Liver (tissue), 9 donors: ENCODE data around the gene CATSPERE. TPM values are rescaled to one million over a fixed set of nuclear protein-coding genes. Genes with fewer than 3 reads are reported as not detected.

Source experiments
- DNase-seq: peaks from one replicate; pipeline ENCODE4 v3.0.0-alpha.2; 2017; ENCODE audit warnings: low spot score
- H3K27ac ChIP-seq, 2 donors: one replicate each; pipeline ENCODE4 v1.7.0; 2013; ENCODE audit warnings: inconsistent platforms in 2 of 2, low read length in 2 of 2, control low read depth in 1 of 2, low read depth in 1 of 2, mild to moderate bottlenecking in 1 of 2
- H3K27me3 ChIP-seq, 4 donors: one replicate each; pipeline versions ENCODE4 v1.6.1 to v1.7.0; 2013; ENCODE audit warnings: low read length in 3 of 4, inconsistent platforms in 1 of 4, mild to moderate bottlenecking in 1 of 4, moderate library complexity in 1 of 4; ENCODE audit not compliant: control insufficient read depth in 4 of 4, insufficient read depth in 4 of 4
- H3K36me3 ChIP-seq, 4 donors: one replicate each; pipeline versions ENCODE4 v1.6.1 to v1.7.0; 2013; ENCODE audit warnings: low read length in 3 of 4, mild to moderate bottlenecking in 3 of 4, low read depth in 1 of 4, moderate library complexity in 1 of 4; ENCODE audit not compliant: control insufficient read depth in 4 of 4, insufficient read depth in 3 of 4
- H3K4me1 ChIP-seq, 4 donors: one replicate each; pipeline versions ENCODE4 v1.6.1 to v1.7.0; 2013; ENCODE audit warnings: low read length in 3 of 4, mild to moderate bottlenecking in 3 of 4, moderate library complexity in 1 of 4; ENCODE audit not compliant: control insufficient read depth in 4 of 4, insufficient read depth in 4 of 4
- H3K4me3 ChIP-seq, 3 donors: one replicate each; pipeline versions ENCODE4 v1.6.1 to v1.7.0; 2013; ENCODE audit warnings: low read length in 3 of 3, control low read depth in 1 of 3, low read depth in 1 of 3, mild to moderate bottlenecking in 1 of 3
- H3K9ac ChIP-seq, 2 donors: one replicate each; pipeline ENCODE4 v1.7.0; 2013; ENCODE audit warnings: low read length in 2 of 2, mild to moderate bottlenecking in 2 of 2, moderate library complexity in 2 of 2, control low read depth in 1 of 2, low read depth in 1 of 2
- H3K9me3 ChIP-seq, 4 donors: one replicate each; pipeline versions ENCODE4 v1.6.1 to v1.7.0; 2013; ENCODE audit warnings: low read length in 3 of 4; ENCODE audit not compliant: control insufficient read depth in 4 of 4
- EGR1 ChIP-seq, 2 donors: IDR thresholded peaks; 2 replicates each; pipeline ENCODE4 v1.6.1; 2016 to 2018; ENCODE audit warnings: antibody characterized with exemption in 2 of 2, low read depth in 2 of 2
- FOXA1 ChIP-seq: IDR thresholded peaks from 2 replicates; pipeline ENCODE4 v1.6.1; 2016; ENCODE audit warnings: antibody characterized with exemption
- FOXA2 ChIP-seq: IDR thresholded peaks from 2 replicates; pipeline ENCODE4 v1.6.1; 2016; ENCODE audit warnings: antibody characterized with exemption
- GABPA ChIP-seq, 2 donors: IDR thresholded peaks in 1 of 2; conservative IDR thresholded peaks in 1 of 2; 2 replicates each; pipeline ENCODE4 v1.6.1; 2016; ENCODE audit warnings: antibody characterized with exemption in 2 of 2, mild to moderate bottlenecking in 1 of 2, moderate library complexity in 1 of 2
- HNF4A ChIP-seq, 2 donors: conservative IDR thresholded peaks; 2 replicates each; pipeline ENCODE4 v1.6.1; 2016; ENCODE audit warnings: antibody characterized with exemption in 2 of 2, mild to moderate bottlenecking in 2 of 2
- HNF4G ChIP-seq: IDR thresholded peaks from 2 replicates; pipeline ENCODE4 v1.6.1; 2016; ENCODE audit warnings: antibody characterized with exemption
- JUND ChIP-seq, 2 donors: IDR thresholded peaks; 2 replicates each; pipeline ENCODE4 v1.6.1; 2016; ENCODE audit warnings: antibody characterized with exemption in 2 of 2
- RAD21 ChIP-seq, 2 donors: IDR thresholded peaks; 2 replicates each; pipeline ENCODE4 v1.6.1; 2016; ENCODE audit warnings: antibody characterized with exemption in 2 of 2, mild to moderate bottlenecking in 2 of 2
- SP1 ChIP-seq: IDR thresholded peaks from 2 replicates; pipeline ENCODE4 v1.6.1; 2018; ENCODE audit warnings: antibody characterized with exemption, mild to moderate bottlenecking
- TAF1 ChIP-seq: conservative IDR thresholded peaks from 2 replicates; pipeline ENCODE4 v1.6.1; 2016; ENCODE audit warnings: antibody characterized with exemption, mild to moderate bottlenecking
- YY1 ChIP-seq: IDR thresholded peaks from 2 replicates; pipeline ENCODE4 v1.6.1; 2016; ENCODE audit warnings: antibody characterized with exemption, mild to moderate bottlenecking
- WGBS: extraction: QIAGEN DNeasy Blood & Tissue Kit; methylation state at CpG from one replicate; pipeline ENCODE4 v1.1.7; 2013; 5-methylcytosine and 5-hydroxymethylcytosine counted together
- polyA plus RNA-seq, 2 donors: library from polyadenylated mRNA; stranded (reverse) in 1 of 2; unstranded in 1 of 2; fragments of 200-250 nt in 1 of 2; fragments of >200 nt in 1 of 2; fragmentation: Nextera tagmentation in 1 of 2; extraction: Ambion mirVana in 1 of 2; gene quantifications; one replicate each; pipeline versions ENCODE4 v1.2.1 to v1.2.3, GENCODE V29; 2013 to 2015
- total RNA-seq, 2 donors: library from RNA; depleted of rRNA; stranded (reverse); fragments of >200 nt; gene quantifications; one replicate each; pipeline ENCODE4 v1.2.3, GENCODE V29; 2014
- TF ChIP-seq, protein P1 (sequence below): IDR thresholded peaks from 2 replicates; pipeline ENCODE4 v1.6.1; 2016; ENCODE audit warnings: antibody characterized with exemption
- TF ChIP-seq, protein P2 (sequence below): IDR thresholded peaks from 2 replicates; pipeline ENCODE4 v1.6.1; 2016; ENCODE audit warnings: antibody characterized with exemption
- TF ChIP-seq, protein P3 (sequence below): IDR thresholded peaks from 2 replicates; pipeline ENCODE4 v1.6.1; 2016; ENCODE audit warnings: antibody characterized with exemption
- TF ChIP-seq, protein P4 (sequence below): fragments of 150-350 bp; IDR thresholded peaks from 2 replicates; pipeline ENCODE4 v1.5.1; 2017; ENCODE audit warnings: improper control_type of control experiment, low read depth, low read length; ENCODE audit not compliant: missing input control
- TF ChIP-seq, protein P5 (sequence below): IDR thresholded peaks from 2 replicates; pipeline ENCODE4 v1.6.1; 2016; ENCODE audit warnings: antibody characterized with exemption, mild to moderate bottlenecking
- donor health status: healthy.
- donor health status: healthy.
- donor health status: healthy.
- donor health status: healthy.
- donor health status: healthy.

The CATSPERE gene
- total and polyA plus RNA-seq, 4 donors = 0.15 to 0.79 (median 0.53) TPM

DNA sequence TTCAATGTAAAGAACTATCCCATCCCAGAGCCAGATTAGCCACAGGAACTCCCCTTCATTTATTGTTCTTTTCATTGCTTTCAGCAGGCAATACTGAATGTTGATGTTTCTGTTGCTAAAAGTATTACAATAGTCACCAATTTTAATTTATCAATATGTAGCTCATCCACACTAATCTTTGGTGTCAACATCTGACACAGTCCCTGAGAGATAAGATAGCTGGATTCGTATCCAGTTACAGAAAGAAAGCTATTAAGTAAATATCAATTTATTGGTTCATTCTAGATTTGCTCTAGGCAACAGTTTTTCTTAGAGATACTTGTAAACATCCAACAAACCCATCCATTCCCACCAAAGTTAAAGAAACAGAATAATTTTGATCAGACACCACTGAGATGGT lies 14.0 kb upstream of the CATSPERE start (continued):
- TF ChIP-seq JUND (IDR thresholded peaks at IDR 0.05) (no peak), YY1 (no peak), EGR1 (IDR thresholded peaks at IDR 0.05; ENCODE audit: low read depth in 2 of 2) (no peak), SP1 (no peak), RAD21 (IDR thresholded peaks at IDR 0.05) (no peak), FOXA1 (no peak)
- TF ChIP-seq, protein P1, sequence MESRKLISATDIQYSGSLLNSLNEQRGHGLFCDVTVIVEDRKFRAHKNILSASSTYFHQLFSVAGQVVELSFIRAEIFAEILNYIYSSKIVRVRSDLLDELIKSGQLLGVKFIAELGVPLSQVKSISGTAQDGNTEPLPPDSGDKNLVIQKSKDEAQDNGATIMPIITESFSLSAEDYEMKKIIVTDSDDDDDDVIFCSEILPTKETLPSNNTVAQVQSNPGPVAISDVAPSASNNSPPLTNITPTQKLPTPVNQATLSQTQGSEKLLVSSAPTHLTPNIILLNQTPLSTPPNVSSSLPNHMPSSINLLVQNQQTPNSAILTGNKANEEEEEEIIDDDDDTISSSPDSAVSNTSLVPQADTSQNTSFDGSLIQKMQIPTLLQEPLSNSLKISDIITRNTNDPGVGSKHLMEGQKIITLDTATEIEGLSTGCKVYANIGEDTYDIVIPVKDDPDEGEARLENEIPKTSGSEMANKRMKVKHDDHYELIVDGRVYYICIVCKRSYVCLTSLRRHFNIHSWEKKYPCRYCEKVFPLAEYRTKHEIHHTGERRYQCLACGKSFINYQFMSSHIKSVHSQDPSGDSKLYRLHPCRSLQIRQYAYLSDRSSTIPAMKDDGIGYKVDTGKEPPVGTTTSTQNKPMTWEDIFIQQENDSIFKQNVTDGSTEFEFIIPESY = no peak
- TF ChIP-seq, protein P2, sequence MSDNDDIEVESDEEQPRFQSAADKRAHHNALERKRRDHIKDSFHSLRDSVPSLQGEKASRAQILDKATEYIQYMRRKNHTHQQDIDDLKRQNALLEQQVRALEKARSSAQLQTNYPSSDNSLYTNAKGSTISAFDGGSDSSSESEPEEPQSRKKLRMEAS = no peak

DNA sequence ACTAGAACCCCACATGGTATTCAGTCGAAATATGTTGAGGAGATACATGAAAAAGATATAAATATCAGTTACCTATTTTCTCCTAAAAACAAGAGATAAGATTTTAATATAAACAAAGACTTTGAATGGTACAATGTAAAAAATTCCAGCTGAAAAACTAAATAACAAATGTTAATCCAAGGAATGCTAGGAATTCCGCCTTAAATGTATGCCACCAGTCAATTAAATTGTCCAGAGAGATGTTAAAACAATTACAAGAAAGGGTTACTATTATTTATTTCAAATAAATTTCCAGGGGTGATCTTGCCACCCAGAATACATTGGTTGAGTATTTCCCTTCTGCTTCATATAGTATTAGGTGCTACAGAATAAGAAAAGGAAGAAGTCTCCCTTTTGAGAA lies 13.5 kb upstream of the CATSPERE start:
- Histone ChIP-seq H3K27me3 (no peaks in the 10 kb centered on the region), H3K27ac (no peak overlapping the region), H3K9ac (no peak overlapping the region), H3K4me3 (no peak overlapping the region), H3K9me3 (no peaks in the 10 kb centered on the region), H3K4me1 (peaks cover 4 to 15% (median 10%) of the 10 kb centered on the region in 4 donors), H3K36me3 (peaks cover 0 to 2% (median 0%) of the 10 kb centered on the region in 4 donors)
- DNase-seq = no peak
- TF ChIP-seq, protein P3, sequence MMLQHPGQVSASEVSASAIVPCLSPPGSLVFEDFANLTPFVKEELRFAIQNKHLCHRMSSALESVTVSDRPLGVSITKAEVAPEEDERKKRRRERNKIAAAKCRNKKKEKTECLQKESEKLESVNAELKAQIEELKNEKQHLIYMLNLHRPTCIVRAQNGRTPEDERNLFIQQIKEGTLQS = no peak
- TF ChIP-seq YY1 (no peak), RAD21 (IDR thresholded peaks at IDR 0.05) (no peak), TAF1 (no peak), GABPA (IDR thresholded peaks at IDR 0.05 in 1 of 2, conservative IDR thresholded peaks at IDR 0.05 in 1 of 2) (no peak), HNF4G (no peak), SP1 (no peak), HNF4A (conservative IDR thresholded peaks at IDR 0.05) (no peak), JUND (IDR thresholded peaks at IDR 0.05) (no peak), FOXA2 (no peak), EGR1 (IDR thresholded peaks at IDR 0.05; ENCODE audit: low read depth in 2 of 2) (no peak), FOXA1 (no peak)
- TF ChIP-seq, protein P2 = no peak
- TF ChIP-seq, protein P4, sequence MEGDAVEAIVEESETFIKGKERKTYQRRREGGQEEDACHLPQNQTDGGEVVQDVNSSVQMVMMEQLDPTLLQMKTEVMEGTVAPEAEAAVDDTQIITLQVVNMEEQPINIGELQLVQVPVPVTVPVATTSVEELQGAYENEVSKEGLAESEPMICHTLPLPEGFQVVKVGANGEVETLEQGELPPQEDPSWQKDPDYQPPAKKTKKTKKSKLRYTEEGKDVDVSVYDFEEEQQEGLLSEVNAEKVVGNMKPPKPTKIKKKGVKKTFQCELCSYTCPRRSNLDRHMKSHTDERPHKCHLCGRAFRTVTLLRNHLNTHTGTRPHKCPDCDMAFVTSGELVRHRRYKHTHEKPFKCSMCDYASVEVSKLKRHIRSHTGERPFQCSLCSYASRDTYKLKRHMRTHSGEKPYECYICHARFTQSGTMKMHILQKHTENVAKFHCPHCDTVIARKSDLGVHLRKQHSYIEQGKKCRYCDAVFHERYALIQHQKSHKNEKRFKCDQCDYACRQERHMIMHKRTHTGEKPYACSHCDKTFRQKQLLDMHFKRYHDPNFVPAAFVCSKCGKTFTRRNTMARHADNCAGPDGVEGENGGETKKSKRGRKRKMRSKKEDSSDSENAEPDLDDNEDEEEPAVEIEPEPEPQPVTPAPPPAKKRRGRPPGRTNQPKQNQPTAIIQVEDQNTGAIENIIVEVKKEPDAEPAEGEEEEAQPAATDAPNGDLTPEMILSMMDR = no peak
- TF ChIP-seq, protein P1 = no peak
- TF ChIP-seq, protein P5, sequence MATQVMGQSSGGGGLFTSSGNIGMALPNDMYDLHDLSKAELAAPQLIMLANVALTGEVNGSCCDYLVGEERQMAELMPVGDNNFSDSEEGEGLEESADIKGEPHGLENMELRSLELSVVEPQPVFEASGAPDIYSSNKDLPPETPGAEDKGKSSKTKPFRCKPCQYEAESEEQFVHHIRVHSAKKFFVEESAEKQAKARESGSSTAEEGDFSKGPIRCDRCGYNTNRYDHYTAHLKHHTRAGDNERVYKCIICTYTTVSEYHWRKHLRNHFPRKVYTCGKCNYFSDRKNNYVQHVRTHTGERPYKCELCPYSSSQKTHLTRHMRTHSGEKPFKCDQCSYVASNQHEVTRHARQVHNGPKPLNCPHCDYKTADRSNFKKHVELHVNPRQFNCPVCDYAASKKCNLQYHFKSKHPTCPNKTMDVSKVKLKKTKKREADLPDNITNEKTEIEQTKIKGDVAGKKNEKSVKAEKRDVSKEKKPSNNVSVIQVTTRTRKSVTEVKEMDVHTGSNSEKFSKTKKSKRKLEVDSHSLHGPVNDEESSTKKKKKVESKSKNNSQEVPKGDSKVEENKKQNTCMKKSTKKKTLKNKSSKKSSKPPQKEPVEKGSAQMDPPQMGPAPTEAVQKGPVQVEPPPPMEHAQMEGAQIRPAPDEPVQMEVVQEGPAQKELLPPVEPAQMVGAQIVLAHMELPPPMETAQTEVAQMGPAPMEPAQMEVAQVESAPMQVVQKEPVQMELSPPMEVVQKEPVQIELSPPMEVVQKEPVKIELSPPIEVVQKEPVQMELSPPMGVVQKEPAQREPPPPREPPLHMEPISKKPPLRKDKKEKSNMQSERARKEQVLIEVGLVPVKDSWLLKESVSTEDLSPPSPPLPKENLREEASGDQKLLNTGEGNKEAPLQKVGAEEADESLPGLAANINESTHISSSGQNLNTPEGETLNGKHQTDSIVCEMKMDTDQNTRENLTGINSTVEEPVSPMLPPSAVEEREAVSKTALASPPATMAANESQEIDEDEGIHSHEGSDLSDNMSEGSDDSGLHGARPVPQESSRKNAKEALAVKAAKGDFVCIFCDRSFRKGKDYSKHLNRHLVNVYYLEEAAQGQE = no peak
- 93% methylated on average over 2 of the region's 2 CpGs for WGBS
